H54 (cell line): ENCODE data around the gene PIPOX.

Experiments used
- DNase-seq: peaks from one replicate; pipeline ENCODE4 v3.0.0; 2011; ENCODE audit warnings: low spot score, mixed read lengths; ENCODE audit not compliant: insufficient read length
- FAIRE-seq: peaks from 3 replicates; lab custom pipeline; 2011; peaks lifted over from hg19 to GRCh38; lab: Jason Lieb, UNC
- POLR2A ChIP-seq: IDR thresholded peaks from 2 replicates; pipeline ENCODE4 v1.6.1; 2011; ENCODE audit warnings: low read depth, mild to moderate bottlenecking, low read length

Gene PIPOX

GRCh38 chr17:29008591-29008990 lies 34.4 kb upstream of the PIPOX start:
- DNase-seq (no peak), FAIRE-seq (no peak)
- no peak for TF ChIP-seq POLR2A

GRCh38 chr17:29010129-29010528 lies 32.8 kb upstream of the PIPOX start:
- FAIRE-seq: no peak
- DNase-seq: no peak
- TF ChIP-seq POLR2A: no peak

GRCh38 chr17:29010586-29010985 lies 32.4 kb upstream of the PIPOX start:
- FAIRE-seq (no peak), DNase-seq (no peak)

GRCh38 chr17:29012535-29012934 lies 30.4 kb upstream of the PIPOX start:
- TF ChIP-seq POLR2A: no peak
- DNase-seq: no peak
- no peak for FAIRE-seq

More at GRCh38 chr17:29010586-29010985, 32.4 kb upstream of the PIPOX start:
- TF ChIP-seq POLR2A: no peak

- no peak for FAIRE-seq
- no peak for TF ChIP-seq POLR2A
- DNase-seq: no peak
These were observed 28.2 kb upstream of the PIPOX start for GRCh38 chr17:29014716-29015115.

GRCh38 chr17:29016345-29017210 lies 26.4 kb upstream of the PIPOX start:
- TF ChIP-seq POLR2A: no peak
- DNase-seq: no peak
- FAIRE-seq: no peak

- no peak for TF ChIP-seq POLR2A
- no peak for DNase-seq
- no peak for FAIRE-seq
These were observed 24.0 kb upstream of the PIPOX start for GRCh38 chr17:29018788-29019474.

GRCh38 chr17:29019475-29020181 lies 23.3 kb upstream of the PIPOX start:
- FAIRE-seq: no peak
- DNase-seq: no peak
- no peak for TF ChIP-seq POLR2A

GRCh38 chr17:29020576-29020975 lies 22.4 kb upstream of the PIPOX start:
- no peak for TF ChIP-seq POLR2A
- no peak for FAIRE-seq
- DNase-seq: no peak

GRCh38 chr17:29021226-29021625 lies 21.7 kb upstream of the PIPOX start:
- no peak for TF ChIP-seq POLR2A
- no peak for DNase-seq
- no peak for FAIRE-seq

- FAIRE-seq: no peak
- TF ChIP-seq POLR2A: no peak
- no peak for DNase-seq
These were observed 20.9 kb upstream of the PIPOX start for GRCh38 chr17:29022074-29022473.

- DNase-seq: no peak
- no peak for FAIRE-seq
- no peak for TF ChIP-seq POLR2A
These were observed 18.5 kb upstream of the PIPOX start for GRCh38 chr17:29024316-29024952.

GRCh38 chr17:29031488-29031887 lies 11.5 kb upstream of the PIPOX start:
- DNase-seq (no peak), FAIRE-seq (no peak)
- TF ChIP-seq POLR2A: no peak

GRCh38 chr17:29032013-29032856 lies 10.7 kb upstream of the PIPOX start:
- FAIRE-seq (no peak), DNase-seq (no peak)
- no peak for TF ChIP-seq POLR2A
